Progenitor cell of endocrine pancreas (in vitro differentiated cells): ENCODE results near the gene PRDM16. TPM values are rescaled to one million over a fixed set of nuclear protein-coding genes. Genes with fewer than 3 reads are reported as not detected.

Experiments
- DNase-seq: peaks from one replicate; pipeline ENCODE4 v3.0.0; 2021; ENCODE audit warnings: low spot score; ENCODE audit not compliant: unreplicated experiment
- H3K27ac Mint-ChIP-seq: 2 replicates; pipeline ENCODE4 v1.8.0; 2021; ENCODE audit warnings: mild to moderate bottlenecking, moderate library complexity, mixed read lengths
- H3K27me3 Mint-ChIP-seq: 2 replicates; pipeline ENCODE4 v1.8.0; 2021; ENCODE audit warnings: mixed read lengths
- H3K36me3 Mint-ChIP-seq: 2 replicates; pipeline ENCODE4 v1.8.0; 2022; ENCODE audit warnings: mixed read lengths; ENCODE audit not compliant: insufficient read depth
- H3K4me1 Mint-ChIP-seq: 2 replicates; pipeline ENCODE4 v1.8.0; 2021; ENCODE audit warnings: low read depth, mixed read lengths
- H3K4me3 Mint-ChIP-seq: 2 replicates; pipeline ENCODE4 v1.8.0; 2021; ENCODE audit warnings: low read depth, mild to moderate bottlenecking, moderate library complexity, mixed read lengths
- H3K9me3 Mint-ChIP-seq: 2 replicates; pipeline ENCODE4 v1.8.0; 2021; ENCODE audit warnings: low read depth, mixed read lengths
- total RNA-seq: library from RNA; stranded (reverse); gene quantifications from 2 replicates; pipeline ENCODE4 v1.2.1, GENCODE V29; 2021
- TF ChIP-seq, protein P1 (sequence below): fragments of 200-600 bp; sonication (generic); IDR thresholded peaks from one replicate; pipeline ENCODE4 v1.5.0; 2021; ENCODE audit warnings: antibody characterized with exemption, mild to moderate bottlenecking; ENCODE audit not compliant: unreplicated experiment

PRDM16 gene
- total RNA-seq, 1 donor from 2014 or later: 69.1 TPM

DNA sequence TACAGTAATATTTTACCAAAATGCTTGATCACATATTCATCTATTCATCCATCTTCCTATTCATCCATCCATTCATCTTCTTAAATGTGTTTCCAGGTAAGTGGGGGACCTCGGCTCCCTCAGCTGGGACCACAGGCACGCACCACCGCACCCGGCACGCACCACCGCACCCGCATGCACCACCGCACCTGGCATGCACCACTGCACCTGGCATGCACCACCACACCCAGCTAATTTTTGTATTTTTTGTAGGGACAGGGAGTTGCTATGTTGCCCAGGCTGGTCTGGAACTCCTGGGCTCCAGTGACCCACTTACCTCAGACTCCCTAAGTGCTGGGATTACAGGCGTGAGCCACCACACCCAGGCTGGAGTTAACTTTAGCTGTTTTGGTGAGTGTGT is 26.5 kb upstream of the PRDM16 start:
- Mint-ChIP-seq H3K27ac (no peak overlapping the region), H3K27me3 (peaks cover 11% of the 10 kb centered on the region), H3K9me3 (no peaks in the 10 kb centered on the region), H3K4me1 (no peaks in the 10 kb centered on the region), H3K4me3 (no peak overlapping the region), H3K36me3 (no peaks in the 10 kb centered on the region)
- no peak for DNase-seq
- TF ChIP-seq, protein P1, sequence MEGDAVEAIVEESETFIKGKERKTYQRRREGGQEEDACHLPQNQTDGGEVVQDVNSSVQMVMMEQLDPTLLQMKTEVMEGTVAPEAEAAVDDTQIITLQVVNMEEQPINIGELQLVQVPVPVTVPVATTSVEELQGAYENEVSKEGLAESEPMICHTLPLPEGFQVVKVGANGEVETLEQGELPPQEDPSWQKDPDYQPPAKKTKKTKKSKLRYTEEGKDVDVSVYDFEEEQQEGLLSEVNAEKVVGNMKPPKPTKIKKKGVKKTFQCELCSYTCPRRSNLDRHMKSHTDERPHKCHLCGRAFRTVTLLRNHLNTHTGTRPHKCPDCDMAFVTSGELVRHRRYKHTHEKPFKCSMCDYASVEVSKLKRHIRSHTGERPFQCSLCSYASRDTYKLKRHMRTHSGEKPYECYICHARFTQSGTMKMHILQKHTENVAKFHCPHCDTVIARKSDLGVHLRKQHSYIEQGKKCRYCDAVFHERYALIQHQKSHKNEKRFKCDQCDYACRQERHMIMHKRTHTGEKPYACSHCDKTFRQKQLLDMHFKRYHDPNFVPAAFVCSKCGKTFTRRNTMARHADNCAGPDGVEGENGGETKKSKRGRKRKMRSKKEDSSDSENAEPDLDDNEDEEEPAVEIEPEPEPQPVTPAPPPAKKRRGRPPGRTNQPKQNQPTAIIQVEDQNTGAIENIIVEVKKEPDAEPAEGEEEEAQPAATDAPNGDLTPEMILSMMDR: no peak

GRCh38 chr1:3049164-3049563 is 19.8 kb upstream of the PRDM16 start:
- TF ChIP-seq, protein P1: no peak
- Mint-ChIP-seq H3K4me3 (no peak overlapping the region), H3K9me3 (peaks cover 5% of the 10 kb centered on the region), H3K4me1 (no peaks in the 10 kb centered on the region), H3K27me3 (peaks cover 25% of the 10 kb centered on the region), H3K27ac (no peak overlapping the region), H3K36me3 (no peaks in the 10 kb centered on the region)
- DNase-seq: no peak

GRCh38 chr1:3049905-3050304 is 19.1 kb upstream of the PRDM16 start:
- H3K4me3 Mint-ChIP-seq: no peak overlapping the region
- no peak for DNase-seq
- H3K27ac Mint-ChIP-seq: no peak overlapping the region
- peaks cover 5% of the 10 kb centered on the region for H3K9me3 Mint-ChIP-seq
- no peaks in the 10 kb centered on the region for H3K4me1 Mint-ChIP-seq
- H3K36me3 Mint-ChIP-seq: no peaks in the 10 kb centered on the region
- H3K27me3 Mint-ChIP-seq: peaks cover 27% of the 10 kb centered on the region
- TF ChIP-seq, protein P1: no peak

DNA sequence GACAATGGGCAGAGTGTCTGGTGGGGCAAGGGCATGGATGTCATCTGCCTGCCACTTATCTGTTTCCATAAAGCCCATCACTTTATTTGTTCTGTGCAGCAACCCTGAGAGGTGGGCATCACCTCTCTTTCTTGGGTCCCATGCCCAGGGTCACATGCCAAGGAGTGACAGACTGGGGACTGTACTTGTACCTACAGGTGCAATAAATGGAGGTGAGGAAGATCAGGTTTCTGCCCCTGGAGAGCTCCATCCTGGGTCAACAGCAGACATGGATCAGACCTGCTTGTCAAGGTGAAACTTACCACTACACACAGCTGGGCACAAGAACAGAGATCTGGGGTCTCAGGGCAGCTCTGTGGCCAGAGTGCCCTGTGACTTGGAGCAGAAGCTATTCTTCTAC is 18.4 kb upstream of the PRDM16 start:
- TF ChIP-seq, protein P1: no peak
- Mint-ChIP-seq H3K4me1 (no peaks in the 10 kb centered on the region), H3K9me3 (peaks cover 5% of the 10 kb centered on the region), H3K27me3 (peaks cover 27% of the 10 kb centered on the region), H3K36me3 (no peaks in the 10 kb centered on the region), H3K27ac (no peak overlapping the region), H3K4me3 (no peak overlapping the region)
- DNase-seq: no peak

DNA sequence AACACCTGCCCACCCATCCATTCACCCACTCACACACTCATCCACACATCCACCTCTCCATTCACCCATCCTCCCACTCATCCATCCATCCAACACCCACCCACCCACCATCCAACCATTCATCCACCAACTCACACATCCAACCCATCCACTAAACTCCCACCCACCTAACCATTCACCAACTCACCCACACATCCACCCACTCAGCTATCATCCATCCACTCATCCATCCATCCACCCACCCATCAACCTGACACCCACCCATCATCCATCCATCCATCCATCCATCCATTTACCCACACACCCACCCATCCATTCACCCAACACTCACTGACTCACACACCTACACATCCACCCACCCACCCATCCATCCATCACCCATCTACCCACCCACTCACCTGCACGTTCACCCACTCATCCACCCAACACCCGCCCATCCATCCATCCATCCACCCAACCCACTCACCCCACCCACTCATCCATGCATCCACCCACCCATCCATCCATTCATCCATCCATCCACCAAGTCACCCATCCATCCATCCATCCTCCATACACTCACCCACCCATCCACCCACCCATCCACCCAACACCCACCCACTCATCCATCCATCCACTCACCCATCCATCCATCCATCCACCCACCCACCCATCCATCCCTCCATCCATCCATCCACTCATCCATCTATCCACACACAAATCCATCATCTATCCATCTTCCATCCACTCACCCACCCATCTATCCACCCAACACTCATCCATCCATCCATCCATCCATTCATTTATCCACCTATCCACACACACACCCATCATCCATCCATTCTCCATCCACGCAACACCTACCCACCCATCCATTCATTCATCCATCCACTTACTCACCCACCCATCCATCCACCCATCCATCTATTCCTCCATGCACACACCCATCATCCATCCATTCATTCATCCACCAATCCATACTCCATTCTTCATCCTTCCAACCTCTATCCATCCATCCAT is 17.4 kb upstream of the PRDM16 start:
- DNase-seq: no peak
- TF ChIP-seq, protein P1: no peak
- Mint-ChIP-seq H3K9me3 (peaks cover 5% of the 10 kb centered on the region), H3K27me3 (peaks cover 25% of the 10 kb centered on the region), H3K36me3 (no peaks in the 10 kb centered on the region), H3K4me1 (peaks cover 3% of the 10 kb centered on the region), H3K4me3 (no peak overlapping the region), H3K27ac (no peak overlapping the region)
